SH-SY5Y (cell line): ENCODE data around the gene ADCY5.

Experiments used
- GATA2 ChIP-seq: IDR thresholded peaks from 2 replicates; pipeline ENCODE4 v1.6.1; 2011; ENCODE audit warnings: mild to moderate bottlenecking, low read depth, low read length
- GATA3 ChIP-seq: IDR thresholded peaks from 2 replicates; pipeline ENCODE4 v1.6.1; 2011; ENCODE audit warnings: low read depth, mild to moderate bottlenecking, low read length, moderate library complexity

DNA sequence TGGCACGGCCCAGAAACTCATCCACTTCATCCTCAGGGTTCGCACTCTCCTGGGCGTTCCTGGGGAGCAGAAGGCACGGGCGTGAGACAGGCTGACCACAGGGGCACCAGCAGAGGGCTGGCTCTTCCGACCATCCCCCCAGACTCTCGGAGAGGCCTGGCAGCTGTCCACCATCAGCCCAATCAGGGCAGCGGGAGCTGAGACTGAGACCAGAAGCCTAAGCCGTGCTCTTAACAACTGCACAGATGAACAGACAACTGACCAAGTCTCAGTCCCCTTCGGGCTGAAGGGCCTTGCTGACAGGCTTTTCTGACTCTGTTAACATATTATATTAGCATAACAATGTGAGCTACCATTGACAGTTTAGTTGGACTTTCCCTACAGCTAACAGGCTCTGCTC lies 129.1 kb downstream of the ADCY5 start:
- TF ChIP-seq GATA3 (no peak), GATA2 (no peak)
